Left lung (tissue), 10 donors: ENCODE results near the gene RBM26. TPM values are rescaled to one million over a fixed set of nuclear protein-coding genes. Genes with fewer than 3 reads are reported as not detected.

Experiments
- ATAC-seq: fragments of 200-7000 bp; cut with Tn5 transposase; one replicate; pipeline ENCODE4 v1.9.1; 2020; ENCODE audit warnings: moderate library complexity
- DNase-seq, 4 donors: peaks; one replicate each; pipeline ENCODE4 v3.0.0-alpha.2; 2013 to 2020
- H3K27ac ChIP-seq, 2 donors: fragments of 200-600 bp; sonication (generic) in 1 of 2; one replicate each; pipeline versions ENCODE4 v1.5.0 to v1.8.0; 2020 to 2021
- H3K27me3 ChIP-seq, 2 donors: fragments of 200-600 bp; sonication (generic) in 1 of 2; one replicate each; pipeline versions ENCODE4 v1.5.0 to v1.8.0; 2020 to 2021
- H3K36me3 ChIP-seq, 2 donors: fragments of 200-600 bp; sonication (generic) in 1 of 2; one replicate each; pipeline versions ENCODE4 v1.5.0 to v1.8.0; 2020 to 2021
- H3K4me1 ChIP-seq, 2 donors: fragments of 200-600 bp; one replicate each; pipeline ENCODE4 v1.8.0; 2021
- H3K4me3 ChIP-seq, 2 donors: fragments of 200-600 bp; sonication (generic) in 1 of 2; one replicate each; pipeline versions ENCODE4 v1.5.0 to v1.8.0; 2020 to 2021; ENCODE audit warnings: mild to moderate bottlenecking in 1 of 2
- H3K9me3 ChIP-seq, 2 donors: fragments of 200-600 bp; sonication (generic) in 1 of 2; one replicate each; pipeline versions ENCODE4 v1.5.0 to v1.8.0; 2020 to 2021
- CTCF ChIP-seq, 2 donors: fragments of 200-600 bp; sonication (generic) in 1 of 2; IDR thresholded peaks; one replicate each; pipeline versions ENCODE4 v1.5.0 to v1.8.0; 2021; ENCODE audit warnings: antibody characterized with exemption in 2 of 2
- intact Hi-C, 2 donors: fragments of 100-400 bp; cut with DNase I; formaldehyde crosslinking; loops; one replicate each; pipeline versions ENCODE4 v1.11.2 to v1.14.2; 2022
- polyA plus RNA-seq, 6 donors: library from polyadenylated mRNA; unstranded; fragments of 120-200 nt; gene quantifications; one replicate each; pipeline ENCODE4 v1.2.1, GENCODE V29; 2013; ENCODE audit not compliant: insufficient read length in 6 of 6
- total RNA-seq, 2 donors: library from RNA; stranded (reverse); fragmentation: NEBNext Ultra II Directional; extraction: Animal tissue kit (Norgen Biotek cat#: 25700); gene quantifications; one replicate each; pipeline ENCODE4 v1.2.1, GENCODE V29; 2021
- donor health status: DM: no; HTN: yes; CAD: no.
- donor health status: DM: no; HTN: no; CAD: no.

Gene RBM26
- total and polyA plus RNA-seq, 8 donors, result 29.0 to 115 (median 110) TPM

GRCh38 chr13:79402074-79402635 lies 3.9 kb downstream of the RBM26 start:
- no peak for DNase-seq
- no peak overlapping the region for H3K4me3 ChIP-seq
- intact Hi-C loops, result no loop called here
- peaks cover 0 to 6% of the 10 kb centered on the region in 2 donors for H3K36me3 ChIP-seq
- peak overlapping the region in 1 of 2 donors; percentile 33 for H3K27ac ChIP-seq
- no peaks in the 10 kb centered on the region for H3K9me3 ChIP-seq
- no peak for TF ChIP-seq CTCF (IDR thresholded peaks at IDR 0.05)
- no peak for ATAC-seq
- H3K27me3 ChIP-seq, result no peaks in the 10 kb centered on the region
- H3K4me1 ChIP-seq, result peaks cover 37 to 59% of the 10 kb centered on the region in 2 donors

GRCh38 chr13:79401259-79402070 lies 4.6 kb downstream of the RBM26 start:
- Histone ChIP-seq H3K4me1 (peaks cover 32 to 53% of the 10 kb centered on the region in 2 donors), H3K9me3 (no peaks in the 10 kb centered on the region), H3K27ac (peak overlapping the region in 1 of 2 donors; percentile 33), H3K27me3 (no peaks in the 10 kb centered on the region), H3K36me3 (peaks cover 0 to 13% of the 10 kb centered on the region in 2 donors), H3K4me3 (no peak overlapping the region)
- no peak for DNase-seq
- intact Hi-C loops, result no loop called here
- no peak for ATAC-seq
- TF ChIP-seq CTCF (IDR thresholded peaks at IDR 0.05), result no peak

- H3K4me1 ChIP-seq, result peaks cover 20 to 50% of the 10 kb centered on the region in 2 donors
- TF ChIP-seq CTCF (IDR thresholded peaks at IDR 0.05), result no peak
- DNase-seq, result no peak
Observed at GRCh38 chr13:79398915-79399314, 7.1 kb downstream of the RBM26 start.

DNA sequence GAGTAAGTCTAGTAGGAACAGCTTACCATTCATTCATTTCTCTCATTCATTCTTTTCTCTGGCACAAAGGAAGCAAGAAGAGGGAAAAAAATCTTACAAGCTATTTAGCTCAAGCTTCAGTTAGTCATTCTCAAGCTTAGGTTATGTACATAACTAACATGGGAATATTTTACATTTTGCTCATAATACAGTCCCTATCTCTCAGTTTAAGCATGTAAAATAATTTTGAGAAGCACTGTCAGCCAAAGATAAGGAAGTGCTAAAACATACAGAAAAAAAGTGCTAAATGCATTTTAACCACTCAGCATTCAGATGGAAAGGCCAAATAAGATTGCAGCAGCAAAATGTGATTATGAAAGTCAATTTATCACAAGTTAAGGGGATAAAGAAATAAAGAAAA lies 7.9 kb downstream of the RBM26 start:
- peaks cover 0 to 18% of the 10 kb centered on the region in 2 donors for H3K36me3 ChIP-seq
- H3K9me3 ChIP-seq, result peaks cover 0 to 7% of the 10 kb centered on the region in 2 donors
- no peak for ATAC-seq
- intact Hi-C loops, result no loop called here
- H3K27ac ChIP-seq, result no peak overlapping the region
- peaks cover 19 to 50% of the 10 kb centered on the region in 2 donors for H3K4me1 ChIP-seq
- H3K4me3 ChIP-seq, result no peak overlapping the region
- no peak for TF ChIP-seq CTCF (IDR thresholded peaks at IDR 0.05)
- H3K27me3 ChIP-seq, result no peaks in the 10 kb centered on the region
- DNase-seq, result no peak

More at GRCh38 chr13:79398915-79399314, 7.1 kb downstream of the RBM26 start:
- ATAC-seq, result no peak
- peaks cover 0 to 18% of the 10 kb centered on the region in 2 donors for H3K36me3 ChIP-seq
- no peak overlapping the region for H3K27ac ChIP-seq
- intact Hi-C loops, result no loop called here
- H3K9me3 ChIP-seq, result peaks cover 0 to 7% of the 10 kb centered on the region in 2 donors
- H3K4me3 ChIP-seq, result no peak overlapping the region
- no peaks in the 10 kb centered on the region for H3K27me3 ChIP-seq

- TF ChIP-seq CTCF (IDR thresholded peaks at IDR 0.05), result no peak
- H3K27ac ChIP-seq, result no peak overlapping the region
- no peak for DNase-seq
- peaks cover 0 to 7% of the 10 kb centered on the region in 2 donors for H3K9me3 ChIP-seq
- peaks cover 0 to 18% of the 10 kb centered on the region in 2 donors for H3K36me3 ChIP-seq
- H3K4me1 ChIP-seq, result peaks cover 12 to 44% of the 10 kb centered on the region in 2 donors
- no peaks in the 10 kb centered on the region for H3K27me3 ChIP-seq
- no peak for ATAC-seq
- intact Hi-C loops, result no loop called here
- H3K4me3 ChIP-seq, result no peak overlapping the region
Observed at GRCh38 chr13:79395881-79396280, 10.2 kb downstream of the RBM26 start.
